Heart right ventricle (tissue), 16 donors: Measurements from ENCODE around the gene ANKS1B. TPM values are rescaled to one million over a fixed set of nuclear protein-coding genes. Genes with fewer than 3 reads are reported as not detected.
A peak's percentile ranks its signal among the peaks of the same experiment; 100 is the strongest.

Source experiments
- ATAC-seq, 8 donors: fragments of 200-7000 bp; cut with Tn5 transposase; one replicate each; pipeline ENCODE4 v1.9.1; 2020; ENCODE audit warnings: mild to moderate bottlenecking in 8 of 8, moderate library complexity in 8 of 8, moderate number of reproducible peaks in 1 of 8
- DNase-seq, 2 donors: peaks; one replicate each; pipeline ENCODE4 v3.0.0-alpha.2; 2020
- H3K27ac ChIP-seq, 10 donors: fragments of 200-600 bp; sonication (generic) in 2 of 10; one replicate each; pipeline versions ENCODE4 v1.5.0 to v1.8.0; 2020 to 2022; ENCODE audit warnings: mild to moderate bottlenecking in 3 of 10
- H3K27me3 ChIP-seq, 7 donors: fragments of 200-600 bp; one replicate each; pipeline ENCODE4 v1.8.0; 2021 to 2022; ENCODE audit warnings: mild to moderate bottlenecking in 2 of 7
- H3K36me3 ChIP-seq, 9 donors: fragments of 200-600 bp; sonication (generic) in 1 of 9; one replicate each; pipeline versions ENCODE4 v1.5.0 to v1.8.0; 2020 to 2022; ENCODE audit warnings: mild to moderate bottlenecking in 2 of 9
- H3K4me1 ChIP-seq, 9 donors: fragments of 200-600 bp; sonication (generic) in 1 of 9; one replicate each; pipeline versions ENCODE4 v1.5.0 to v1.8.0; 2020 to 2022; ENCODE audit warnings: mild to moderate bottlenecking in 4 of 9
- H3K4me3 ChIP-seq, 10 donors: fragments of 200-600 bp; sonication (generic) in 2 of 10; one replicate each; pipeline versions ENCODE4 v1.5.0 to v1.8.0; 2020 to 2022; ENCODE audit warnings: mild to moderate bottlenecking in 7 of 10, moderate library complexity in 2 of 10
- H3K9me3 ChIP-seq, 11 donors: fragments of 200-600 bp in 10 of 11; sonication (generic) in 2 of 11; one replicate each; pipeline versions ENCODE4 v1.5.0 to v1.8.0; 2013 to 2022; ENCODE audit warnings: mild to moderate bottlenecking in 2 of 11, control low read depth in 1 of 11, moderate library complexity in 1 of 11
- CTCF ChIP-seq, 9 donors: fragments of 200-600 bp; sonication (generic) in 2 of 9; IDR thresholded peaks; one replicate each; pipeline versions ENCODE4 v1.5.0 to v1.8.0; 2021 to 2022; ENCODE audit warnings: antibody characterized with exemption in 9 of 9, mild to moderate bottlenecking in 5 of 9, moderate library complexity in 1 of 9
- WGBS, 2 donors: extraction: QIAGEN DNeasy Blood & Tissue Kit; methylation state at CpG; one replicate each; pipeline ENCODE4 v1.1.7; 2013; ENCODE audit warnings: inconsistent platforms in 1 of 2; 5-methylcytosine and 5-hydroxymethylcytosine counted together
- intact Hi-C, 10 donors: fragments of 100-400 bp; cut with DNase I; formaldehyde crosslinking; loops; one replicate each; pipeline versions ENCODE4 v1.11.1 to v1.14.2; 2022
- polyA plus RNA-seq, 2 donors: library from polyadenylated mRNA; stranded (reverse); fragments of 200-250 nt; gene quantifications; one replicate each; pipeline ENCODE4 v1.2.3, GENCODE V29; 2013
- total RNA-seq, 10 donors: library from RNA; stranded (reverse); fragmentation: NEBNext Ultra II Directional in 3 of 10; extraction: Animal tissue kit (Norgen Biotek cat#: 25700) in 3 of 10; gene quantifications; one replicate each; pipeline versions ENCODE4 v1.2.1 to v1.2.4, GENCODE V29; 2021 to 2023
- donor health status: Arrhythmogenic right ventricular cardiomyopathy.
- donor health status: ischemic (EF 13 %, LVEDD 7.1; RV severe dilation, severe dysfunction).
- donor health status: healthy with polysubstance abuse.
- donor health status: DM: no; HTN: yes; CAD: no.
- donor health status: DM: no; HTN: no; CAD: no.
- donor health status: ischemic (EF 25% LVEDD 6.9; RV normal size, moderate dysfunction).
- donor health status: ischemic (EF 25% LVEDD 5.7; RV mildly dilated, moderate dysfunction).
- donor health status: healthy.
- donor health status: DM: yes; HTN: yes; CAD: no.
- donor health status: Ischemic cardiomyopathy.
- donor health status: ischemic (EF 35%, LVEDD 5.7; RV mildly dilated, moderate dysfunction).
- donor health status: nonischemic (EF 11% LVEDD 7.7; RV severe dilation, severe dysfunction).
- donor health status: DM: yes; HTN: yes; CAD: no.
- donor health status: PGD.
- donor health status: ischemic (EF 29% LVEDD 5.4; RV normal size, mild dysfunction).
- donor health status: nonischemic (EF 23%, LVEDD 6.1; RV moderate dilation, normal function).

ANKS1B gene
- total and polyA plus RNA-seq, 12 donors, result 0.58 to 4.8 (median 1.8) TPM

DNA sequence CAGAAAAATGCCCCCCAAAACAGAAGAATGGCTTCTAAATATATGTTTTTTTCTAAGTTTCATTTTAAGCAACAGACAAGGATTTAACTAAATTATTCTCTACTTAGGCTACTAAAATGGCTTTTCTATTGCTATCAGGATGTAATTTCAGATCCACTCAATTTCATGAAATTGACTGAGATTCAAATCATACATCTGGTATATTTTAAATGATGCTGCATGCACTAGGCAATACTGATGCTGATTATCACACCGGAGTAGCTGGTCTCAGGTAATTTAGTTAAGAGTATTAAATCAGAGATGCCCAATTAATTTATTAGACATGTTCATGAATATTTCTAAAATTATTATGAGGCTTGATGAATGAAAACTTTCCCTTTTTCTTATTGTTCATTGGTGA, 1188.0 kb downstream of the ANKS1B start:
- H3K4me1 ChIP-seq, result no peaks in the 10 kb centered on the region
- H3K4me3 ChIP-seq, result no peak overlapping the region
- peaks cover 0 to 14% (median 6%) of the 10 kb centered on the region in 7 donors for H3K27me3 ChIP-seq
- TF ChIP-seq CTCF (IDR thresholded peaks at IDR 0.05), result no peak
- DNase-seq (no peak), ATAC-seq (no peak)
- H3K27ac ChIP-seq, result no peak overlapping the region
- WGBS, 2 donors, result 90 to 95% methylated on average over 1 of the region's 1 CpG
- no peaks in the 10 kb centered on the region for H3K9me3 ChIP-seq
- intact Hi-C loops, result no loop called here
- H3K36me3 ChIP-seq, result no peaks in the 10 kb centered on the region

GRCh38 chr12:98793121-98793520, 1191.6 kb downstream of the ANKS1B start:
- WGBS, 2 donors, result 83 to 91% methylated on average over 2 of the region's 2 CpGs

GRCh38 chr12:98791406-98791805, 1193.3 kb downstream of the ANKS1B start:
- no peak for TF ChIP-seq CTCF (IDR thresholded peaks at IDR 0.05)
- Histone ChIP-seq H3K4me3 (no peak overlapping the region), H3K9me3 (no peaks in the 10 kb centered on the region), H3K4me1 (no peaks in the 10 kb centered on the region), H3K27me3 (no peaks in the 10 kb centered on the region), H3K36me3 (no peaks in the 10 kb centered on the region), H3K27ac (no peak overlapping the region)
- 89 to 99% methylated on average over 3 of the region's 3 CpGs for WGBS, 2 donors
- DNase-seq (no peak), ATAC-seq (no peak)
- intact Hi-C loops, result no loop called here

More at GRCh38 chr12:98793121-98793520, 1191.6 kb downstream of the ANKS1B start:
- Histone ChIP-seq H3K4me1 (no peaks in the 10 kb centered on the region), H3K4me3 (no peak overlapping the region), H3K27ac (no peak overlapping the region), H3K36me3 (no peaks in the 10 kb centered on the region), H3K9me3 (no peaks in the 10 kb centered on the region), H3K27me3 (peaks cover 0 to 7% (median under 1%) of the 10 kb centered on the region in 7 donors)
- ATAC-seq (no peak), DNase-seq (no peak)
- intact Hi-C loops, result no loop called here
- TF ChIP-seq CTCF (IDR thresholded peaks at IDR 0.05), result no peak

- no peak for TF ChIP-seq CTCF (IDR thresholded peaks at IDR 0.05)
- 54 to 72% methylated on average over 5 of the region's 5 CpGs for WGBS, 2 donors
- Histone ChIP-seq H3K9me3 (no peaks in the 10 kb centered on the region), H3K36me3 (no peaks in the 10 kb centered on the region), H3K4me1 (no peaks in the 10 kb centered on the region), H3K27me3 (peaks cover 0 to 17% (median 0%) of the 10 kb centered on the region in 7 donors), H3K4me3 (no peak overlapping the region), H3K27ac (no peak overlapping the region)
- peak in 1 of 2 donors; percentile 3 for DNase-seq
- intact Hi-C loops, result no loop called here
- ATAC-seq, result no peak
These were observed 1196.3 kb downstream of the ANKS1B start for GRCh38 chr12:98788396-98788795.
